TTC549 (cell line): ENCODE data around the gene PLA2R1.

Experiments
- FAIRE-seq: peaks from 2 replicates; lab custom pipeline; 2012; peaks lifted over from hg19 to GRCh38; lab: Jason Lieb, UNC

Gene PLA2R1

DNA sequence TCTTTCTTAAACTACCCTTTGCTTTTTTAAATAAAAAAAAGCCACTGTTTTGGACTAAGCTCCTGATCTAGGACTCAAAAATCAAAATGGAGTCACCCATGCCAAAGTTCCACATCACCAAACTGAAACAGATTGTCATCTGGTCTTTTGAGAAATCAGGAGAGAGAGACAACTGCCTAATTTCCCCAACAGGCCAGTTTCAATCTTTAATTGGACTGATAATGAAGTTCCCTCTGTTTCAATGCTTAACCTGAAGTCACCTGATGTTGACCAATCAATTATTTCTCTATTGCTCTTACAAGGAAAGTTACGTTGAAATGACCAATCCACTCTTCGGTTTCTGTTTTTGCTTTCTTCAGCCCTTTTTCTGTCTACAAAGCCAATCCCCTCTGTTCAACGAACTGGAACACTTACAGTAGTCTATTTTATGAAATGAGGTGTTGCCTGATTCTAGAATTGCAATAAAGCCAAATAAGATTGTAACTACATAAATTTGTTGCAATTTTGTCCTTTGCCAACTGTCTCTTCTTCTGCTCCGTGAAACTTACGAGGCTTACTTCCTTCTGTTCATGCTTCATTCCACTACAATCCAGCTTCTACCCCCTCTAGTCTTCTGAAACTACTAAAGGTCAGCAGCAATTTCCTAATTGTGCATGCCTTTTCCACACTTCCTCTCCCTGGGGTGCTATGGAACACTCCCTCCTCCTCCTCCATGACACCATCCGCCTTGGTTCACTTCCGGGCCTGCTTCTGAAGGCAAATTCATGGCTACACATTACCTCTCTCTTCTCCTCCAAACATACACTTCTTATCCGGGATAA, 169.2 kb downstream of the PLA2R1 start:
- no peak for FAIRE-seq

DNA sequence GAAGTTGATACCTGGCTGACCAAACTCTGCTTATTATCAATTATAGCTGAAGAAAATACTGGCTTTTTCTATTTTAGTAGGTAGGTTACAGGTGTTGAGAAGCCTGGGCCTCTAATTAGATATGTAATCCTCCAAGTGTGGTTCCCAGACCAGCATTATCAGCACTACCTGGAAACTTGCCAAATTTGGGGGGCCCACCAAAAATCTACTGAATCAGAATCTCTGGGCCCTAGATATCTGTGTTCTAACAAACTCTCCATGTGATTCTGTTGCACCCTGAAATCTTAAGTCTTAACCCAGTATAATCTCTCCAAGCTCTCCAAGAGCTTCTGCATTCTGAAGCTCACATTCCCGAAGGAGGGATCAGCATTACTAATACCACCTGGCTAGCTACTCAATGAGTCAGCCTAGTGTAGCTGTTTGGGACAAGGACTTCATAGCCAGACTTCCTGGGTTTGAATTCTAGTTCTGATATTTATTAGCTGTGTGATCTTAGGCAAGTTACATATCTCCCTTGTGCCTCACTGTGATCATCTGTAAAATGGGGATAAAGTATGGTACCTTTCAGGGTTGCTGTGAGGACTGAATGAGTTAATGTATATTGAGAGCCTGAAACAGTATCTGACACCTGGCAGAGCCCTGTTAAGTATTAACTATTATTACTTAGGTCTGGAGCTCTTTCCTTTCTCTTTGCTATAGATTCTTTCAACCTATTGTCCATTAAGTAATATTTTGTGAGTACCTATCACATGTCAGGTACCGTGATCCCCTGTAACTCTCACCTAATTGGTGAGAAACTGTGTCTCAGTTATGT, 170.3 kb downstream of the PLA2R1 start:
- FAIRE-seq = no peak

DNA sequence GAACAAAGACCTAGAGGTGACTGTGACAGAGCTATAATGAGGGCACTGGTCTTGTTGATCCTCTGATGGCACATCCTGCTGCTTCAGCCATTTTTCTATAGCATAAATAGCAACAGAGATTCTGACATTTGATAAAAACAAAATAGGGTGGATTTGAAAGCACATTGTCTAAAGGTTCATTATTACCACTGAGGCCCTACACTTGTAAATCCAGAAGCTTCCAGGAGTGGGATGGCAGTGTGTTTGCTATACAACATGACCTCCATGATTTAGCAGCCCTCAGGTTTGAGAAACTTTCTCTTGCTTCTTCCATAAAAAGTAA, 171.2 kb downstream of the PLA2R1 start:
- no peak for FAIRE-seq

- no peak for FAIRE-seq
Observed at GRCh38 chr2:159890551-159891266, 171.7 kb downstream of the PLA2R1 start.

DNA sequence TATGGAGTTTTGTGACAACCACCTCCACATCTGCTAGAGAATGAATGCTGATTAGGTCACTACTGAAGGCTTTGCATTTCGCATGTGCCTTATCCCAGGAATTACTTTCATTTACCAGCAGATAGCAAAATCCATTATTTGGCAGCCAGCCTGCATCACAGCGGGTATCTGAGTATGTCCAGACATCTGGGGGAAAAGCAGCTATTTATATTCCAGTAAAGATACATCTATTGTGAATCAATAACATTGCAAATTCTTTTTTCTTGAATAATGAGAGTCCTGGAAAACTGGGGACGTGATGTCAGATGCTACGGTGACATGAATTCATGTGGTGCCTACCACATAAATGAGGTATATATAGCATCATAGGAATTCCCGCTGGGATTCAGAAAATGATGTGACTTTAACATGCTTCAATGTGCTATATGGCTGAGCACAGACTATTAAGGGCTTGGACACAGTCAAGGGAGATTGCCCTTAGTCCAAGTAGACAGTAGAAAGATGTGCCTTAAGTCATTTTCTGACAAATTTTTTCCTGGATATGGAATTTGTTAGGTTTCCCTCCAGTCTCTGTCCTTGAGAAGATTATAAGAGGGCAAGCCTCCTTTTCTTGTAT, 180.2 kb downstream of the PLA2R1 start:
- FAIRE-seq = no peak
